IgD-negative memory B cell (primary cell): ENCODE data around the gene LYG1. TPM values are rescaled to one million over a fixed set of nuclear protein-coding genes. Genes with fewer than 3 reads are reported as not detected.
"Not testable (repeated sequence)": the region's sequence is repeated elsewhere in the genome, so short reads cannot be mapped to it uniquely, and the experiment has no call there.

Experiments used
- H3K27ac Mint-ChIP-seq, 3 donors: one replicate each; pipeline ENCODE4 v1.8.0; 2020 to 2022; ENCODE audit warnings: mild to moderate bottlenecking in 3 of 3, mixed read lengths in 3 of 3, moderate library complexity in 1 of 3
- H3K27me3 Mint-ChIP-seq: one replicate; pipeline ENCODE4 v1.8.0; 2021; ENCODE audit warnings: mixed read lengths
- H3K36me3 Mint-ChIP-seq: one replicate; pipeline ENCODE4 v1.8.0; 2020; ENCODE audit warnings: mild to moderate bottlenecking, mixed read lengths
- H3K4me1 Mint-ChIP-seq, 3 donors: one replicate each; pipeline ENCODE4 v1.8.0; 2020 to 2022; ENCODE audit warnings: mixed read lengths in 3 of 3, mild to moderate bottlenecking in 1 of 3
- H3K4me3 Mint-ChIP-seq, 4 donors: one replicate each; pipeline ENCODE4 v1.8.0; 2020 to 2022; ENCODE audit warnings: mild to moderate bottlenecking in 4 of 4, mixed read lengths in 4 of 4, moderate library complexity in 3 of 4
- H3K9me3 Mint-ChIP-seq, 3 donors: one replicate each; pipeline ENCODE4 v1.8.0; 2020 to 2021; ENCODE audit warnings: mixed read lengths in 3 of 3, mild to moderate bottlenecking in 1 of 3
- polyA plus RNA-seq: library from polyadenylated mRNA; unstranded; fragments of 300-500 nt; fragmentation: Illumina TruSeq; gene quantifications from one replicate; pipeline ENCODE4 v1.2.3, GENCODE V29; 2021

Gene LYG1
- polyA plus RNA-seq, 1 donor from 2014 or later = 0.48 TPM

- H3K27me3 Mint-ChIP-seq = no peaks in the 10 kb centered on the region
- no peaks in the 10 kb centered on the region for H3K4me1 Mint-ChIP-seq
- H3K9me3 Mint-ChIP-seq = peaks cover 0 to 2% (median 0%) of the 10 kb centered on the region in 3 donors
- H3K27ac Mint-ChIP-seq = no peak overlapping the region
- no peak overlapping the region for H3K4me3 Mint-ChIP-seq
- peaks cover 16% of the 10 kb centered on the region for H3K36me3 Mint-ChIP-seq
These were observed 1.4 kb downstream of the LYG1 start for GRCh38 chr2:99299580-99299979.

GRCh38 chr2:99297994-99298393, 3.0 kb downstream of the LYG1 start:
- H3K9me3 Mint-ChIP-seq = peaks cover 0 to 2% (median 0%) of the 10 kb centered on the region in 3 donors
- H3K4me3 Mint-ChIP-seq = no peak overlapping the region
- no peaks in the 10 kb centered on the region for H3K4me1 Mint-ChIP-seq
- H3K27ac Mint-ChIP-seq = no peak overlapping the region
- H3K36me3 Mint-ChIP-seq = peaks cover 11% of the 10 kb centered on the region
- no peaks in the 10 kb centered on the region for H3K27me3 Mint-ChIP-seq

DNA sequence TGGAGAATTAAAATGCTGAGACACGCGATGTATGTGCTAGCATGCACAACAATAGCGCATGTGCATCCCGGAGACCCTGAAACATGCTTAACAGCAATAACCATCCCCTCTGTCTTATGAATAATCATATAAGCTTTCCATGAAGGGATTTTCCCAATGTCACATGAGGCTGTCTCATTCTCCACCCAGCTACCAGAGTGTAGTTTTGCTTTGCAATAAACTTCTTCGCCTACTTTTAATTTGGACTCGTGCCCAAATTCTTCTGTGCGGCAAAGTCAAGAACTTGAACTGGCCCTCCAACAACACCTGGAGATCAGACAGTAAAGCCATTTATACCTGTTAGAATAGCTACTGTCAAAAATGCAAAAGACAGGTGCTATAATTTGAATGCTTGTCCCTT, 15.5 kb downstream of the LYG1 start:
- no peak overlapping the region for H3K27ac Mint-ChIP-seq

GRCh38 chr2:99279969-99280695, 20.9 kb downstream of the LYG1 start:
- Mint-ChIP-seq H3K36me3 (peaks cover 7% of the 10 kb centered on the region), H3K9me3 (peaks cover 5 to 23% (median 5%) of the 10 kb centered on the region in 3 donors), H3K4me1 (no peaks in the 10 kb centered on the region), H3K4me3 (no peak overlapping the region), H3K27ac (no peak overlapping the region), H3K27me3 (no peaks in the 10 kb centered on the region)

More for the DNA sequence above, 15.5 kb downstream of the LYG1 start:
- H3K9me3 Mint-ChIP-seq = peaks cover 2 to 9% (median 2%) of the 10 kb centered on the region in 3 donors
- no peak overlapping the region for H3K4me3 Mint-ChIP-seq
- no peaks in the 10 kb centered on the region for H3K4me1 Mint-ChIP-seq
- H3K36me3 Mint-ChIP-seq = peaks cover 8% of the 10 kb centered on the region
- H3K27me3 Mint-ChIP-seq = no peaks in the 10 kb centered on the region

GRCh38 chr2:99278793-99279291, 22.2 kb downstream of the LYG1 start:
- Mint-ChIP-seq H3K27ac (peak overlapping the region in 1 of 3 donors; percentile 35), H3K4me1 (no peaks in the 10 kb centered on the region)

DNA sequence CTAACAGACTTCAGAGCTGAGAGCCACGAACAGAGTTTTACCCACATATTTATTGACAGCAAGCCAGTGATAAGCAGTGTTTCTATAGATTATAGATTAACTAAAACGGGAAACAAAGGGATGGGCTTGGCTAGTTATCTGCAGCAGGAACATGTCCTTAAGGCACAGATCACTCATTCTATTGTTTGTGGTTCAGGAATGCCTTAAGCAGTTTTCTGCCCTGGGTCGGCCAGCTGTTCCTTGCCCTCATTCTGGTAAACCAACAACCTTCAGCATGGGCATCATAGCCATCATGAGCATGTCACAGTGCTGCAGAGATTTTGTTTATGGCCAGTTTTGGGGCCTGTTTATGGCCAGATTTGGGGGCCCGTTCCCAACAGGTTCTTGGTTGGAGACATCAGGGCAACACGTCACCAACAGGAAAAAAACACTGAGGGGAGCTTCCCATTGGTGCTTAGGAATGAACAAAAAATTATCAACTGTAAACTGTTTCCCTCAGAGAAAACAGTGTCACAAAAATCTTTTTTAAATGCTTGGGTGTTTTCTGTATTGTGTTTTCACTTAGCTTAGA, 22.7 kb downstream of the LYG1 start:
- H3K27ac Mint-ChIP-seq, H3K36me3 Mint-ChIP-seq: not testable (repeated sequence)
- peak overlapping the region in 1 of 4 donors; percentile 63 for H3K4me3 Mint-ChIP-seq

More at GRCh38 chr2:99278793-99279291, 22.2 kb downstream of the LYG1 start:
- H3K27me3 Mint-ChIP-seq = no peaks in the 10 kb centered on the region
- peak overlapping the region in 1 of 4 donors; percentile 1 for H3K4me3 Mint-ChIP-seq
- H3K9me3 Mint-ChIP-seq = peaks cover 5 to 23% (median 5%) of the 10 kb centered on the region in 3 donors
- H3K36me3 Mint-ChIP-seq = peaks cover 7% of the 10 kb centered on the region

GRCh38 chr2:99275882-99276281, 25.1 kb downstream of the LYG1 start:
- Mint-ChIP-seq H3K9me3 (peaks cover 3 to 22% (median 7%) of the 10 kb centered on the region in 3 donors), H3K4me1 (no peaks in the 10 kb centered on the region), H3K4me3 (no peak overlapping the region), H3K36me3 (peaks cover 13% of the 10 kb centered on the region), H3K27me3 (no peaks in the 10 kb centered on the region), H3K27ac (no peak overlapping the region)

More for the DNA sequence above, 22.7 kb downstream of the LYG1 start:
- not testable (repeated sequence) for H3K27me3 Mint-ChIP-seq, H3K4me1 Mint-ChIP-seq
- peaks cover 3 to 20% (median 5%) of the 10 kb centered on the region in 3 donors for H3K9me3 Mint-ChIP-seq

DNA sequence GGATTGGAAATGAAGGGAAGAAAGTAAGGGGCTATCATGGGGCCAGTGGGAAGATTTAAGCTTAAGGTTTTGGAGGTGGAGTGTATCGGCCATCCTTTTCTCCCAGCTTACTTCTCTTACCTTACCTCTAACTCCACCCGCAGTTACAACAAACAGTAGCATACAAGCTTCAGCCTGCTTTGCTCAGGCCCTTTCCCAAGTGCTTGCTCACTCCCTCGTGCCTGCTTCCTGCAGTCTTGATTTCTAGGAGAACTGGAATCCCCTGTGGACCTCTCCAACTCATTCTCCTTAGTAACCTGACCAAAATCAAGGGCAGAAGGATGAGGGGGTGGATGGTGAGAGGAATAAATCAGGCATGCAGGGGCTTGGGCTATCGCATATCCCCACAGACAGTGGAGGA, 39.8 kb downstream of the LYG1 start:
- H3K9me3 Mint-ChIP-seq = peaks cover 0 to 2% (median 0%) of the 10 kb centered on the region in 3 donors
- no peak overlapping the region for H3K27ac Mint-ChIP-seq
- H3K4me3 Mint-ChIP-seq = no peak overlapping the region
- peaks cover 9% of the 10 kb centered on the region for H3K36me3 Mint-ChIP-seq
- no peaks in the 10 kb centered on the region for H3K27me3 Mint-ChIP-seq
- no peaks in the 10 kb centered on the region for H3K4me1 Mint-ChIP-seq

- no peak overlapping the region for H3K4me3 Mint-ChIP-seq
- H3K27me3 Mint-ChIP-seq = no peaks in the 10 kb centered on the region
- peaks cover 0 to 2% (median 0%) of the 10 kb centered on the region in 3 donors for H3K9me3 Mint-ChIP-seq
- H3K4me1 Mint-ChIP-seq = no peaks in the 10 kb centered on the region
- peaks cover 13% of the 10 kb centered on the region for H3K36me3 Mint-ChIP-seq
- no peak overlapping the region for H3K27ac Mint-ChIP-seq
These were observed 40.8 kb downstream of the LYG1 start for GRCh38 chr2:99260184-99260583.

GRCh38 chr2:99259465-99259864, 41.5 kb downstream of the LYG1 start:
- H3K36me3 Mint-ChIP-seq = peaks cover 13% of the 10 kb centered on the region
- H3K27ac Mint-ChIP-seq = no peak overlapping the region

DNA sequence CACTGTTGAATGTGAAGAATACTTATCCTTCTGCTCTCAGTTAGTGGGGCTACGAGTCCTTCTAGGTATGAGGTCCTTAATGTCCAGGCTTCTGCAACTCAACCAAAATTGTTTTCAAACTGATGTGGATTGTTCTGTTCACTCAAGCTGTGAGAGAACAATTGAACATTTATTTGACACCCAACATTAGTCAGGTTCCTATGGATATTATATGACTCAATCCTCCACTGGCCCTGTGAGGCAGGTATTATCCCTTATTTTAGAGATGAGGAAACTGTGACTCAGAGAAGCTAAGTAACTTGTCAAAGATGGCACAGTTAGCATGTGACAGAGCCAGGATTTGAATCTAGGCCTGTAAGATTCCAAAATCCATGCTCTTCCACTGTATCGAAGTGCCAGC, 44.3 kb downstream of the LYG1 start:
- H3K9me3 Mint-ChIP-seq = peaks cover 0 to 2% (median 0%) of the 10 kb centered on the region in 3 donors
- no peak overlapping the region for H3K4me3 Mint-ChIP-seq
- peaks cover 10% of the 10 kb centered on the region for H3K36me3 Mint-ChIP-seq
- H3K27ac Mint-ChIP-seq = no peak overlapping the region
- no peaks in the 10 kb centered on the region for H3K4me1 Mint-ChIP-seq
- no peaks in the 10 kb centered on the region for H3K27me3 Mint-ChIP-seq

More at GRCh38 chr2:99259465-99259864, 41.5 kb downstream of the LYG1 start:
- no peaks in the 10 kb centered on the region for H3K4me1 Mint-ChIP-seq
- H3K9me3 Mint-ChIP-seq = peaks cover 0 to 2% (median 0%) of the 10 kb centered on the region in 3 donors
- no peaks in the 10 kb centered on the region for H3K27me3 Mint-ChIP-seq
- no peak overlapping the region for H3K4me3 Mint-ChIP-seq

DNA sequence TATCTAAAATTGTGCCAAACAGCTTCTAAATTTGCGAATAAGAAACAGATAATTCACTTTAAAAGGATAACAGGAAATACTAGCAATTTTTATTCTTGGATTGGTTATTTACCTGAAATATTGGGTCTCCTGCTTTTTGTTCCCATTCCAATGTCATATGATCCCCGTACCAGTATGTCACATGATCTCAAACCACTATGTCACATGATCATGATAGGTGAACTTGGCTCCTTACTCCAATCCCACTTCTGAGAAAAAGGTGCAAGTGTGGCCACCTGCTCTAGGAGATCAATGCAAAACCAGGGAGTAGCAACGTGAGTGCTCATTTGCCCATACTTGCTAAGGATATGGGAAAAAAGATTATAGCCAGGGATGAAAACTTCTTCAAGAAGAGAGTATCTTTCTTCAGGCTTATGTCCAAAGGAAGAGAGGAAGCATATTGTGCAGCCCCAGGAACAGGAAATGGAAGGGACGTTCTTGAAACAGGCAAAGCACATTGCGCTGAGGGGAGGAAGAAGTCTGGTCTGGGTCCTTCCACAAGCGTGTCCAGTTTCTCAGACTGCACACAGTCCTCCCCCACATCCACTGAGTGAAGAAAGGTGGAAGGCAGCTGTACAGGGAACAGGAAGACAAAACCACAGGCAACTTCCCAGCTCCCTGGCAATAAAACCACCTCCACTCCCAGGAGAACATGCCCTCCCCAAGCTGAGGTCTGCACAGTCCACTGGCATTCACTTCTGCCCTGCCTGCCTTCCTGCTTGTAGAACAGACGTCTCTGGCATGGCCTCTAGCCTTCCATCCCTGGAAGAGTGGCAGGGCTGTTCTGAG, 45.3 kb downstream of the LYG1 start, which contains the start of gene LYG2:
LYG2 (minus strand) TSS at position 176 of the 828 bp plus-strand sequence. CDS start 1,406 bp downstream, outside the sequence.
- Mint-ChIP-seq H3K27me3 (no peaks in the 10 kb centered on the region), H3K27ac (no peak within 1 kb of the TSS), H3K9me3 (peaks cover 0 to 2% (median 0%) of the 10 kb centered on the region in 3 donors), H3K36me3 (peaks cover 6% of the 10 kb centered on the region), H3K4me1 (no peaks in the 10 kb centered on the region), H3K4me3 (no peak within 1 kb of the TSS)

DNA sequence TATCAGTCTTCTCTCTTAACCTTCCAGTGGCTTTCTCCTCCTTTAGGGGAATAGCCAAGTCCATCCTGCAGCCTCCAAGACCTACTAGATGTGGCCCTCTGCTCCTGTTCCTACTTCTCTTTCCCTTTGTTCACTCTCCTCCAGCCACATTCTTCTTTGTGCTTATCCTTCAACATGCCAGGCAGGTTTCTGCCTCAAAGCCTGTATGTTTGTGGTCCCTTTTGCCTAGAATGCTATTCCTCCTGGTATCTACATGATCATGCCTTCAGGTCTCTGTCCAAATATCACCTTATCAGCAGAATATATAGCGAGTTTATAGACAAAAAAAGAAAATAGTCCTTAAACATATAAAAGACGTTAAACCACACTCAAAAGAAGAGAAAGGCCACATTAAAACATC, 51.0 kb downstream of the LYG1 start:
- peaks cover 4% of the 10 kb centered on the region for H3K36me3 Mint-ChIP-seq
- H3K4me3 Mint-ChIP-seq = no peak overlapping the region
- H3K27ac Mint-ChIP-seq = no peak overlapping the region
- peaks cover 0 to 6% (median 5%) of the 10 kb centered on the region in 3 donors for H3K9me3 Mint-ChIP-seq
- H3K27me3 Mint-ChIP-seq = no peaks in the 10 kb centered on the region
- H3K4me1 Mint-ChIP-seq = peaks cover 0 to 1% (median 0%) of the 10 kb centered on the region in 3 donors

- no peak overlapping the region for H3K27ac Mint-ChIP-seq
- H3K4me1 Mint-ChIP-seq = no peaks in the 10 kb centered on the region
These were observed 58.8 kb downstream of the LYG1 start for GRCh38 chr2:99242151-99242550.

DNA sequence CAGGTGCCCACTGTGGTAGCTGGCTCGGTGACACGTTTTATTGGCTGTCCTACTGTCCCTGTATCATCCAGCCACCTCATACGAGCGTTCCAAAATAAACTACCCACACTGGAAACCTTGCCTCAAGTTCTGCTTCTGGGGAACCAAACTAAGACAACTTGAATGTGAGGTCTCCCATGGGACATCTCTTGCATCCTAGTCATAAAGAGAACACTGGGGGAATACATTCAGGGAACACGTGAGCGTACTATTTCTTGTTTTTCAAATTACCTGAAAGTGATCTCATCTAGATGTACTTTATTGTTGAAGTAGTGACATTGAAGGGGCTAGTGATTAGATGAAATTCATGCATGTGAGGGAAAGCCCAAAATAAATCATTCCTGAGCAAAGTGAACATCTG, 60.6 kb downstream of the LYG1 start:
- Mint-ChIP-seq H3K4me1 (no peaks in the 10 kb centered on the region), H3K36me3 (peaks cover 6% of the 10 kb centered on the region), H3K4me3 (no peak overlapping the region), H3K27me3 (no peaks in the 10 kb centered on the region), H3K27ac (no peak overlapping the region), H3K9me3 (no peaks in the 10 kb centered on the region)

More at GRCh38 chr2:99242151-99242550, 58.8 kb downstream of the LYG1 start:
- Mint-ChIP-seq H3K9me3 (peaks cover 0 to 5% (median 3%) of the 10 kb centered on the region in 3 donors), H3K36me3 (peaks cover 8% of the 10 kb centered on the region), H3K4me3 (no peak overlapping the region), H3K27me3 (no peaks in the 10 kb centered on the region)
